Stimulated activated CD8-positive, alpha-beta memory T cell treated with anti-CD3 and anti-CD28 coated beads, Interleukin-4, amount 100 ng/mL, for 24 hours (primary cell): Measurements from ENCODE around the gene DMKN.
A peak's percentile ranks its signal among the peaks of the same experiment; 100 is the strongest.

Source experiments
- DNase-seq: peaks from one replicate; pipeline ENCODE4 v3.0.0-alpha.2; 2020; ENCODE audit warnings: low read depth

Gene DMKN

DNA sequence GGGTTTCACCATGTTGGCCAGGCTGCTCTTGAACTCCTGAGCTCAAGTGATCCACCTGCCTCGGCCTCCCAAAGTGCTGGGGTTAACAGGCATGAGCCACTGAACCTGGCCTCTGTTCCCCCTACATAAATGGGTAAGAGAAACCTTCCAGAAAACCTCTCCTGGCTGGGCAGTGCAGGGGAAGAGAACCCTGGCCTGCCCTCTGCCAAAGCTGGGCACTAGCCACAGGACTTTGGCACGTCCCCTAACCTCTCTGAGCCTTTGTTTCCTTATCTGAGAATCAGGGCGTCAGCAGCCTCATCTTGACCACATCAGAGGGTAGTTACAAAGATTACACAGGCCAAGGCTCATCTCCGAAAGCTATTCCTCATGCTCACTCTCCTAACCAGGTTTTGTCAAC lies 12.4 kb upstream of the DMKN start:
- DNase-seq, result no peak

DNA sequence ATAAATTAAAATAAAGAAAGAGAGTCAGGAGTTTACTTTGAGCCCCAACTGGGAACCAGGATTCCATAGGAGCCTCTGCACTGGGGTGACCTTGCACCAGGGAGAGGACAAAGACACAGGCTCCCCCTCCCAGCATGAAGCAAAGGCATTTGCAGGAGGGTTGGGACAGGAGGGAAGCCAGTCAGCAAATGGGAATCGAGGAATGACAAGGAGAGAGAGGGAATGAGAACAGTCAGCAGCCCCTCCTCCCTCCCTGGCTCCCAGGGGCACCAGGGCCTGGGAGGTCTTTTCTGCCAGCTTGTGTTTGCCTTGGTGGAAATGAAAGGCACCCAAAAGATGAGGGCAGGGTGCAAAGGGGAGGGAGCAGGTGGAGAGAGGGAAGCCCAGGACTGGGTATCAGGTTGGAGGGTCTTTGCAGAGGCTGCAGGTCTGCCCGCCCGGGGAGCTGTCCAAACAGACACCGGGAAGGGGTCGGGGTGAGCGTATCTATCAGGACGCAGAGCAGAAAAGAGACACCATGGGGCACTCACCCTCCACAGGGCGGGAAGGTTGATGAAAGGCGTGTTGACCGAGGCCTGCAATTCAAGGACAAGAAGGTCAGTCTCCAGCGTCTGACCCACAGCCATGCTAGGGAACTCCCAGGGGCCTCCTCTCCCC lies 10.9 kb upstream of the DMKN start:
- no peak for DNase-seq

- DNase-seq, result no peak
These were observed 9.4 kb upstream of the DMKN start for GRCh38 chr19:35522745-35523327.

DNA sequence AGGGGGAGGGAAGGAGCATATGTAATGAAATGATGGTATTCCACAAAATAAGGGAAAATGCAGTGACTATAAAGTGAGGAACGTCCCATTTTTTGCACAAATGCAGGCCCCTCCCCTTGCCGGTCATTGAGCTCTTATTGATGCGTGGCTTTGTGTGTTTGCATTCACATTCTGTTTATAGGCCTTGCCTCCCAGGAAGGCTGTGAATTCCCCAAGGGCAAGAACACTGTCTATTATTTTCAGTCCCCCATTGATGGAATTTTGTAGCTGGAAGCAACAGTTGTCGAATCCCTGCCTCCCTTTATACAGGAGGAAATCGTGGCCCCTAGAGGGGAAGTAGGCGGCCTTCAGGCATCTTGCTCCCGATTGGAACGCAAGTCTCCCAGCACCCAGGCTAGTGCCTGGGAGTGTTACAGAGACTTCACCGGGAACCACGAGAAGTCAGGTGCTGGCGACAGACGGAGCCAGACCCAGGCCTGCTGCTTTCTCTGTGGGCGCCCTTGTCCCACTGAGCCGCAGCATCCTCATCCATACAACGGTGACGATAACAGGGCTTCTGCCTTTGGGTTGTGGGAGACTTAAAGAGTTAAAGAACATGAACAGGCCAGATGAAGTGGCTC lies 7.8 kb upstream of the DMKN start:
- DNase-seq, result no peak

DNA sequence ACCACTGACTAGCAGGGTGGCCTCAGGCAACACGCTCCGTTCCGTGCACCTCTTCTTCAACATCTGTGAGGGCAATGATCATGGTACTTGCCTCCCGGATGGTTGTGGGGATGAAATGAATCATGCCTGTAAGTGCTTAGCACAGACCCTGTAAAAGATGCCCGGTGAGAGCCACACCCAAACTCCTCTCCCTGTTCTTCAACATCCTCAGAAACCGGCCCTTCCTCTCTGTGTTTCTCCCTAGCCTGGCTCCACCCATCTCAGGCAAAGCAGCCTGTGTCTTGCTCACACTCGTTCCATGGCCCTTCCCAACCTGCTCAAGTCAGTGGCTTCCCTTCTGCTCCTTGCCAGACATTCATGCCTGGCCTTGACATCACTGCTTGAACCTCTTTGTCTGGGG lies 5.8 kb upstream of the DMKN start:
- no peak for DNase-seq

DNA sequence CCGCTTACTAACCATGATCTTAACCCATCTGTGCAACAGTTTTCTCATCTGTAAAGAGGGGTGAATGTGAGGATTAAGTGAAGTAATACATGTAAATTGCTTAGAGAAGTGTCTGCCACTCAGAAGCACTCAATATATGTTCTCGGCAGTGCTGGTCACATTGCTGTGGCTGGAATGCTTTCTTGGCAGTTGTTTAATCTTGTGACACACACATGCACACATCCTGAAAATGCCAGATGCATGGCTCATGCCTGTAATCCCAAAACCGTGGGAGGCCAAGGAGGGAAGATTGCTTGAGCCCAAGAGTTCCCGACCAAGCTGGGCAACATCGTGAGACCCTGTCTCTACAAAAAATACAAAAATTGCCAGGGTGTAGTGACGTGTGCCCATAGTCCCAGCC lies 4.9 kb upstream of the DMKN start:
- DNase-seq, result no peak

GRCh38 chr19:35517342-35517741 lies 3.9 kb upstream of the DMKN start:
- DNase-seq, result no peak

DNA sequence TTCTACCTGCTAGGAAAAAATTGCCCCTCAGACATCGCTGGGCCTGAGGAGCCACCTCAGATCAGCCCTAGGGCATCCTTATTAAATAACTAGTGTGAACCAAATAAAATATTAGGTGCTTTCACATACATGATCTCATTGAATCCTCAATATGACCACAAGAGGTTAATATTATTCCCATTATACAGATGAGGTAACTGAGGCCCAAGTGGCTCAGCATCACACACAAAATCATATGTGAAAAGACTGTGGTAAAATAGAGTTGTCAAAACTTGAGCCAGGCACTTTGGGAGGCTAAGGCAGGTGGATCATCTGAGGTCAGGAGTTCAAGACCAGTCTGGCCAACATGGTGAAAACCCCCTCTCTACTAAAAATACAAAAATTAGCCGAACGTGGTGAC lies 2.9 kb upstream of the DMKN start:
- DNase-seq, result no peak

DNA sequence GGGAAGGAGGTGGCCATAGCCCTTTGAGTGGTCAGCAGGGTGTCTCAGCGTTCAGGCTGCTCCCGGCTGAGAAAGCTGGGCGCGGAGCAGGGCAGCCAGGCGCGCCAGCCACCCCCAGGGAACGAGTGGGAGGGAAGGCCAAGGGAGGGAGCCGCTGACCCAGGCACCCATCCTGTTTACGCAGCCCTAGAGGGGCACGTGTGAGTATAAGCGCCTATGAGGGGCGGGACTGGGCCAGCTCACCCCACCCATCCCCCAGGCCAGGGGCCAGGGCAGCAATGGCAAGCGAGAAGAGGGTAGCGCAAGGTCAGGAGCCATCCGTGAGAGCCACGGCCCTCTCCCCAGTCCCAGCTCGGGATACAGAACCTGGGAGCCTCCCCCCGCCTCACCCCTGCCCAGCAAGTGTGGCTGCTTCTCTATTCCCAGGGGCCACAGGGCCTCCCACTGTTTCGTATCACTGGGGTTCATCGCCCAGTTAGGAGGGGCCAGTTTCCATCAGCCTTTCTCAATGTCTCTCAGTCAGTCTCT lies 897 bp upstream of the DMKN start:
- no peak for DNase-seq

- no peak for DNase-seq
These were observed 420 bp downstream of the DMKN start for GRCh38 chr19:35512831-35513627.

DNA sequence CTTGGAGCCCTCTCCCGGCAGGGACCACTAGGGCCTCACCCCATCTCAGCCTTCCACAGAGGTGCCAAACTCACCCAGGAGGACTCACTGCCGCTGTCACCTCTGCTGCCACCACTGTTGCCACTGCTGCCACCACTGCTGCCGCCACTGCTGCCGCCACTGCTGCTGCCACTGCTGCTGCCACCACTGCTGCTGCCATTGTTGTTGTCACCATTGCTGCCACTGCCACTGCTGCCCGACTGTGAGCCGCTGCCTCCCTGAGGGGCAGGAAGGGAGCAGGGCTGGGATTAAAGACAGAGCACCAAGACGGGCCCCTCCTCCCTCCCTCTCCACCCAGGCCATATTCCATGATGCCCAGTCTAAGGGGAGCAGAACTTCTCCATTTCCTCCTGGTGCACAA lies 2.1 kb downstream of the DMKN start:
- no peak for DNase-seq

- no peak for DNase-seq
These were observed 2.9 kb downstream of the DMKN start for GRCh38 chr19:35510626-35510964.

GRCh38 chr19:35509861-35510625 lies 3.4 kb downstream of the DMKN start:
- DNase-seq, result peak; percentile 70

DNA sequence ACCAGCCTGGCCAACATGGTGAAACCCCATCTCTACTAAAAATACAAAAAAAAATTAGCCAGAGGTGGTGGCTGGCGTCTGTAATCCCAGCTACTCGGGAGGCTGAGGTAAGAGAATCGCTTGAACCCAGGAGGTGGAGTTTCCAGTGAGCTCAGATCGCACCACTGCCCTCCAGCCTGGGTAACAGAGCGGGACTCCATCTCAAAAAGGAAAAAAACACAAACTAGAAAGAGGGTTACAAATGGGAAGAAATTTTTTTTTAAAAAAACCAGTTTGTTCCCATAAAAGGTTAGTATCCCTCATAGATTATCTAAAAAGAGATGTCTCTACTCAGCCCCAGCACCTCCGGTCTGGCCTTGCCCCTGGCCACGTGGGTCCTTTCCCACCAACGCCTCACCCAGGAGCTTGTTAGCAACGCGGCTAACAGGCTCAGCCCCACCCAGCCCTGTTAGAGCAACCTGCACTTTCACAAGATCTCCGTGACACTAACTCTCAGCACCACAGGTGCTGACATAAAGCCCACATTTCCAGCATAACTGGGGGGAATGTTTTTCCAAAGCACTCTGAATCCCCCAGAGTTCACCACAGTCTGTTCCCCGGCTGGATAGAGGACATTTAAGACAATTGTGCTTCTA lies 4.3 kb downstream of the DMKN start:
- DNase-seq, result peak; percentile 22

DNA sequence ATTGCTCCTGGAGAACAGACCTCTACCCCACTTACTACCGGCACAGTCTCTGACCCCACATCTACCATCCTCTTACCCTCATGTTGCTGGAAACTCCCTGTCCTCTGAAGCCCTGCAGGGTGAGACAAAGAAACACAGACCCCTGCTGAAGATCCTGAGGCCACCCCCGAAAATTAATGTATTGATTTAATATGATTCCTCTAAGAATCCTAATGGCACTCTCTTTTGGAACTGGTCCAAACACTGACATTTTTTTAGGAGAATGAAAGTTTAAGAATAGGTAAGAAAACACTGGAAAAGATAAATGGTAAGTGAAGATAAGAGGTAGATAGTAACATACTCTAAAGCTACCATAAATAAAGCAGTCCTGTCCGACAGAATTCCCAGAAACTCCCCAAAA lies 5.3 kb downstream of the DMKN start:
- DNase-seq, result no peak

DNA sequence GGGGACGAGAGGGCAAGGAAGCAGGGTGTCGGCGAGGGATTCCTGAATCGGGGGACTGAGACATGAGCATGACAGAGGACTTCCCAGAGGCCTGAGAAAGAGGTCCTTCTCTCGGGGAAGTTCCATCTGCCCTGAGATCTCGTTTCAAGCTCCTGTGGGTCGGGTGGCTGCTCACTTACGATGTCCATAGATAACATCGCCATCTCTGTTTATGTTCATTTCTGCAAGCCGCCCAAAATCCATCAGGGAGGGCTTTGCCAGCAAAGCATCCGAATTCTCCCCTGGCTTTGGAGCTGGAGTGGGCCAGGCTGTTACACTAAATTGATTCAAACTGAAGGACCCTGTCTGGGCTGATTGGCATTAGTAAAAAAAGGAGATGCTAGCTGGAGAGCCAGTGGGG lies 5.9 kb downstream of the DMKN start:
- no peak for DNase-seq

- no peak for DNase-seq
These were observed 7.4 kb downstream of the DMKN start for GRCh38 chr19:35506011-35506410.

- DNase-seq, result no peak
These were observed 10.7 kb downstream of the DMKN start for GRCh38 chr19:35502751-35503150.

- DNase-seq, result no peak
These were observed 11.8 kb downstream of the DMKN start for GRCh38 chr19:35501684-35502083.

GRCh38 chr19:35500611-35501010 lies 12.8 kb downstream of the DMKN start:
- no peak for DNase-seq

GRCh38 chr19:35498984-35499527 lies 14.4 kb downstream of the DMKN start:
- DNase-seq, result no peak
